Neural cell (in vitro differentiated cells): Measurements from ENCODE around the gene GINS2. TPM values are rescaled to one million over a fixed set of nuclear protein-coding genes. Genes with fewer than 3 reads are reported as not detected.

Experiments
- H2AFZ ChIP-seq: fragments of 200-600, 300-800 bp; sonication (generic), shearing (Covaris generic); 2 replicates; pipeline ENCODE4 v1.6.0; 2014; ENCODE audit warnings: low read depth, mild to moderate bottlenecking, antibody characterized with exemption, low read length, moderate library complexity
- H3F3A ChIP-seq: fragments of 200-600 bp; shearing (Covaris generic); 2 replicates; pipeline ENCODE4 v1.6.1; 2016; ENCODE audit warnings: mild to moderate bottlenecking, moderate library complexity, mixed read lengths, antibody characterized with exemption, low read length; ENCODE audit not compliant: insufficient read depth, poor library complexity, severe bottlenecking
- H3K27ac ChIP-seq: fragments of 200-600, 300-800 bp; sonication (generic), shearing (Covaris generic); 2 replicates; pipeline ENCODE4 v1.5.1; 2014; ENCODE audit warnings: mild to moderate bottlenecking, low read length, moderate library complexity
- H3K27me3 ChIP-seq: fragments of 300-800, 200-600 bp; sonication (generic), shearing (Covaris generic); 2 replicates; pipeline ENCODE4 v1.6.0; 2014; ENCODE audit warnings: mild to moderate bottlenecking, low read depth, low read length, moderate library complexity; ENCODE audit not compliant: insufficient read depth
- H3K36me3 ChIP-seq: fragments of 300-800, 200-600 bp; sonication (generic), shearing (Covaris generic); 2 replicates; pipeline ENCODE4 v1.5.1; 2014; ENCODE audit warnings: mild to moderate bottlenecking, antibody characterized with exemption, low read length, moderate library complexity; ENCODE audit not compliant: insufficient read depth
- H3K4me2 ChIP-seq: fragments of 300-800, 200-600 bp; sonication (generic), shearing (Covaris generic); 2 replicates; pipeline ENCODE4 v1.6.0; 2014; ENCODE audit warnings: mild to moderate bottlenecking, low read length
- H3K4me3 ChIP-seq: fragments of 300-800, 200-600 bp; sonication (generic), shearing (Covaris generic); 2 replicates; pipeline ENCODE4 v1.5.1; 2014; ENCODE audit warnings: mild to moderate bottlenecking, low read length, moderate library complexity
- H3K79me2 ChIP-seq: fragments of 200-600 bp; shearing (Covaris generic); replicated peaks from 2 replicates; pipeline ENCODE4 v1.6.0; 2014; ENCODE audit warnings: mild to moderate bottlenecking, low read length, moderate library complexity; ENCODE audit not compliant: insufficient read depth
- H3K9ac ChIP-seq: fragments of 300-800, 200-600 bp; sonication (generic), shearing (Covaris generic); 2 replicates; pipeline ENCODE4 v1.6.1; 2016; ENCODE audit warnings: mild to moderate bottlenecking, low read length, mixed read lengths
- H3K9me2 ChIP-seq: fragments of 200-600 bp; shearing (Covaris generic); 2 replicates; pipeline ENCODE4 v1.6.1; 2016; ENCODE audit warnings: mild to moderate bottlenecking, low read length, mixed read lengths; ENCODE audit not compliant: insufficient read depth
- H3K9me3 ChIP-seq: fragments of 200-600, 300-800 bp; sonication (generic), shearing (Covaris generic); 2 replicates; pipeline ENCODE4 v1.6.1; 2016; ENCODE audit warnings: mild to moderate bottlenecking, mixed run types, low read length, moderate library complexity, mixed read lengths
- H4K20me1 ChIP-seq: fragments of 200-600 bp; shearing (Covaris generic); 2 replicates; pipeline ENCODE4 v1.6.1; 2016; ENCODE audit warnings: mild to moderate bottlenecking, mixed run types; ENCODE audit not compliant: insufficient read depth
- EP300 ChIP-seq: fragments of 450-650 bp; conservative IDR thresholded peaks from 2 replicates; pipeline ENCODE4 v1.6.1; 2014; ENCODE audit warnings: antibody characterized with exemption, mild to moderate bottlenecking, moderate library complexity; ENCODE audit not compliant: poor library complexity, severe bottlenecking
- EZH2 ChIP-seq: fragments of 200-600, 300-800 bp; shearing (Covaris generic), sonication (generic); IDR thresholded peaks from 2 replicates; pipeline ENCODE4 v1.6.1; 2014; ENCODE audit warnings: antibody characterized with exemption, low read length, borderline replicate concordance, mild to moderate bottlenecking; ENCODE audit not compliant: insufficient read depth, poor library complexity, severe bottlenecking
- MXI1 ChIP-seq: fragments of 450-650 bp; conservative IDR thresholded peaks from 2 replicates; pipeline ENCODE4 v1.6.1; 2014; ENCODE audit warnings: antibody characterized with exemption, mild to moderate bottlenecking; ENCODE audit not compliant: poor library complexity, severe bottlenecking
- POLR2AphosphoS5 ChIP-seq: IDR thresholded peaks from 2 replicates; pipeline ENCODE4 v1.6.1; 2012
- RAD21 ChIP-seq: fragments of 450-650 bp; conservative IDR thresholded peaks from 2 replicates; pipeline ENCODE4 v1.6.1; 2014; ENCODE audit warnings: antibody characterized with exemption, mild to moderate bottlenecking, moderate library complexity
- SMC3 ChIP-seq: fragments of 450-650 bp; conservative IDR thresholded peaks from 2 replicates; pipeline ENCODE4 v1.6.1; 2014; ENCODE audit warnings: antibody characterized with exemption, mild to moderate bottlenecking, moderate library complexity; ENCODE audit not compliant: poor library complexity
- TAF1 ChIP-seq: IDR thresholded peaks from 2 replicates; pipeline ENCODE4 v1.6.1; 2012; ENCODE audit warnings: low read depth
- polyA plus RNA-seq: library from polyadenylated mRNA; depleted of rRNA; stranded (reverse); fragments of >200 nt; gene quantifications from 2 replicates; pipeline ENCODE4 v1.2.3, GENCODE V29; 2014
- TF ChIP-seq, protein P1 (sequence below): IDR thresholded peaks from 2 replicates; pipeline ENCODE4 v1.6.1; 2012; ENCODE audit warnings: borderline replicate concordance
- TF ChIP-seq, protein P2 (sequence below): fragments of 450-650 bp; IDR thresholded peaks from 2 replicates; pipeline ENCODE4 v1.5.1; 2014; ENCODE audit warnings: antibody characterized with exemption, mild to moderate bottlenecking, moderate library complexity; ENCODE audit not compliant: poor library complexity, severe bottlenecking

The GINS2 gene
- polyA plus RNA-seq, 1 donor from 2014 or later: 9.2 TPM

DNA sequence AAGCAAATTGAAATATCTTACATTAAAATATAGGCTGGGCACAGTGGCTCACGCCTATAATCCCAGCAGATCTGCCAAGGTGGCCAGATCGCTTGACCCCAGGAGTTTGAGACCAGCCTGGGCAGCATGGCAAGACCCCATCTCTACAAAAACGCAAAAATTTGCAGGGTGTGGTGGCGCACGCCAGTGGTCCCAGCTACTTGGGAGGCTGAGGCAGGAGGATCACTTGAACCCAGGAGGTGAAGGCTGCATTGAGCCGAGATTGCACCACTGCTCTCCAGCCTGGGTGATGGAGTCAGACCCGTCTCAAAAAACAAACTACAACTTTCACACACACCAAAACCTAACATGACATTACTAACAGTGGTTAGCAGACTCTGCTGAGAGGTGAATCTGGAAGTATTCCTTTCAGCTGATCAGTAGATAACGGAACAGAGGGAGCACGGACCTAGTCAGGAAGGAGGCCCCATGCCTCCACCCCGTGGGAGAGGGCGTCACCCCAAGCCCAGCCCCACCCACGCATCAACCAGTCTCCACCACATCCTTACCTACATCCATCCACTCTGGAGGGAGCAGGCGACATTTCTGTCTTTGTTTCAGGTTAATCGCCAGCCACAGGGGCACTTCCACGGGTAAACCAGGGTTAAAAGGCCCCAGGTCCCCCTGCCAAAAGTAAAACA is 1.7 kb downstream of the GINS2 start:
- no peak overlapping the region for H3K4me2 ChIP-seq
- no peak overlapping the region for H2AFZ ChIP-seq
- H3K27me3 ChIP-seq: no peaks in the 10 kb centered on the region
- H3K4me3 ChIP-seq: no peak overlapping the region
- no peak for TF ChIP-seq RAD21
- TF ChIP-seq, protein P1, sequence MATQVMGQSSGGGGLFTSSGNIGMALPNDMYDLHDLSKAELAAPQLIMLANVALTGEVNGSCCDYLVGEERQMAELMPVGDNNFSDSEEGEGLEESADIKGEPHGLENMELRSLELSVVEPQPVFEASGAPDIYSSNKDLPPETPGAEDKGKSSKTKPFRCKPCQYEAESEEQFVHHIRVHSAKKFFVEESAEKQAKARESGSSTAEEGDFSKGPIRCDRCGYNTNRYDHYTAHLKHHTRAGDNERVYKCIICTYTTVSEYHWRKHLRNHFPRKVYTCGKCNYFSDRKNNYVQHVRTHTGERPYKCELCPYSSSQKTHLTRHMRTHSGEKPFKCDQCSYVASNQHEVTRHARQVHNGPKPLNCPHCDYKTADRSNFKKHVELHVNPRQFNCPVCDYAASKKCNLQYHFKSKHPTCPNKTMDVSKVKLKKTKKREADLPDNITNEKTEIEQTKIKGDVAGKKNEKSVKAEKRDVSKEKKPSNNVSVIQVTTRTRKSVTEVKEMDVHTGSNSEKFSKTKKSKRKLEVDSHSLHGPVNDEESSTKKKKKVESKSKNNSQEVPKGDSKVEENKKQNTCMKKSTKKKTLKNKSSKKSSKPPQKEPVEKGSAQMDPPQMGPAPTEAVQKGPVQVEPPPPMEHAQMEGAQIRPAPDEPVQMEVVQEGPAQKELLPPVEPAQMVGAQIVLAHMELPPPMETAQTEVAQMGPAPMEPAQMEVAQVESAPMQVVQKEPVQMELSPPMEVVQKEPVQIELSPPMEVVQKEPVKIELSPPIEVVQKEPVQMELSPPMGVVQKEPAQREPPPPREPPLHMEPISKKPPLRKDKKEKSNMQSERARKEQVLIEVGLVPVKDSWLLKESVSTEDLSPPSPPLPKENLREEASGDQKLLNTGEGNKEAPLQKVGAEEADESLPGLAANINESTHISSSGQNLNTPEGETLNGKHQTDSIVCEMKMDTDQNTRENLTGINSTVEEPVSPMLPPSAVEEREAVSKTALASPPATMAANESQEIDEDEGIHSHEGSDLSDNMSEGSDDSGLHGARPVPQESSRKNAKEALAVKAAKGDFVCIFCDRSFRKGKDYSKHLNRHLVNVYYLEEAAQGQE: no peak
- TF ChIP-seq POLR2AphosphoS5: no peak
- TF ChIP-seq SMC3: no peak
- no peak for TF ChIP-seq EZH2
- no peak for TF ChIP-seq EP300
- TF ChIP-seq TAF1: no peak
- TF ChIP-seq, protein P2, sequence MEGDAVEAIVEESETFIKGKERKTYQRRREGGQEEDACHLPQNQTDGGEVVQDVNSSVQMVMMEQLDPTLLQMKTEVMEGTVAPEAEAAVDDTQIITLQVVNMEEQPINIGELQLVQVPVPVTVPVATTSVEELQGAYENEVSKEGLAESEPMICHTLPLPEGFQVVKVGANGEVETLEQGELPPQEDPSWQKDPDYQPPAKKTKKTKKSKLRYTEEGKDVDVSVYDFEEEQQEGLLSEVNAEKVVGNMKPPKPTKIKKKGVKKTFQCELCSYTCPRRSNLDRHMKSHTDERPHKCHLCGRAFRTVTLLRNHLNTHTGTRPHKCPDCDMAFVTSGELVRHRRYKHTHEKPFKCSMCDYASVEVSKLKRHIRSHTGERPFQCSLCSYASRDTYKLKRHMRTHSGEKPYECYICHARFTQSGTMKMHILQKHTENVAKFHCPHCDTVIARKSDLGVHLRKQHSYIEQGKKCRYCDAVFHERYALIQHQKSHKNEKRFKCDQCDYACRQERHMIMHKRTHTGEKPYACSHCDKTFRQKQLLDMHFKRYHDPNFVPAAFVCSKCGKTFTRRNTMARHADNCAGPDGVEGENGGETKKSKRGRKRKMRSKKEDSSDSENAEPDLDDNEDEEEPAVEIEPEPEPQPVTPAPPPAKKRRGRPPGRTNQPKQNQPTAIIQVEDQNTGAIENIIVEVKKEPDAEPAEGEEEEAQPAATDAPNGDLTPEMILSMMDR: no peak
- TF ChIP-seq MXI1: no peak
- H3K36me3 ChIP-seq: no peaks in the 10 kb centered on the region
- no peak overlapping the region for H3K27ac ChIP-seq
- no peak overlapping the region for H3K9ac ChIP-seq
- no peaks in the 10 kb centered on the region for H4K20me1 ChIP-seq
- H3K9me3 ChIP-seq: no peaks in the 10 kb centered on the region
- no peaks in the 10 kb centered on the region for H3K9me2 ChIP-seq
- peaks cover 4% of the 10 kb centered on the region for H3K79me2 ChIP-seq
- no peaks in the 10 kb centered on the region for H3F3A ChIP-seq

DNA sequence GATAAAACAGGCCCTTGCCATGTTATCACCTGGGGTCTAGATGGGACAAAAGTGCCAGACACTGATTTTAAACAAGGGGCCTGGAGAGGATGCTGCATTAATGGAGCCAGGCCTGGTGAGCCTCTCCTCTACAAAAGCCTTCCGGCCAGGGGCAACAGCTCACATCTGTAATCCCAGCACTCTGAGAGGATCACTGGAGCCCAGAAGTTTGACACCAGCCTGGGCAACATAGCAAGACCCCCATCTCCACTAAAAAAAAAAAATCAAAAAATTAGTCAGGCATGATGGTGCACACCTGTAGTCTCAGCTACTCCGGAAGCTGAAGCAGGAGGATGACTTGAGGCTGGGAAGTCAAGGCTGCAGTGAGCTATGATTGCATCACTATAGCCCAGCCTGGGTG is 3.5 kb downstream of the GINS2 start:
- Histone ChIP-seq H3K4me3 (no peak overlapping the region), H3K9me2 (no peaks in the 10 kb centered on the region), H3K9ac (no peak overlapping the region), H3K27me3 (no peaks in the 10 kb centered on the region), H3K36me3 (peaks cover 3% of the 10 kb centered on the region), H4K20me1 (no peaks in the 10 kb centered on the region), H3K4me2 (no peak overlapping the region), H3K27ac (no peak overlapping the region), H2AFZ (no peak overlapping the region), H3K9me3 (no peaks in the 10 kb centered on the region), H3F3A (no peaks in the 10 kb centered on the region), H3K79me2 (peaks cover 4% of the 10 kb centered on the region)
- TF ChIP-seq EP300 (no peak), POLR2AphosphoS5 (no peak), EZH2 (no peak), RAD21 (no peak), MXI1 (no peak), SMC3 (no peak), TAF1 (no peak)
- TF ChIP-seq, protein P1: no peak
- TF ChIP-seq, protein P2: no peak
